ENCODE data around the gene MTSS2.
A peak's percentile ranks its signal among the peaks of the same experiment; 100 is the strongest.

Gene MTSS2

DNA sequence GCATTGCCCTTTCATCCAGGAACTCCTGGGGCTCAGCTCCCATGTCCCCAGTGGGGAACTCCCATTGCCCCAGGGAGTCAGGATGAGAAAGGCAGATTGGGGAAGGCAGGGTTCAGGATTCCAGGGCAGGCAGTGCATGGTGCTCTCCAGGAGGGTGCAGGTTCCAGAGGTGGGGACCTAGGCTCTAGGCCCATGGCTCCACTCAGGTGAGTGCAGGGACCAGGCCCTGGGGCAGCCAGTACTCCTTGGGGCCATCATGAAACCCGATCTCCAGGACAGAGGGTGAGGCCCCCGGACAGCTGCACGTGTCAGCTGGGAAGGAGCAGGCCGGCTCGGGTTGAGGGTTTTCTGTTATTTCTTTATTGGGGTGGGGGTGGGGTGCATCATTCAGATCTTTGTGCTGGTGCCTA lies 1.3 kb upstream of the MTSS2 start (continued):
- TF ChIP-seq, protein P1, sequence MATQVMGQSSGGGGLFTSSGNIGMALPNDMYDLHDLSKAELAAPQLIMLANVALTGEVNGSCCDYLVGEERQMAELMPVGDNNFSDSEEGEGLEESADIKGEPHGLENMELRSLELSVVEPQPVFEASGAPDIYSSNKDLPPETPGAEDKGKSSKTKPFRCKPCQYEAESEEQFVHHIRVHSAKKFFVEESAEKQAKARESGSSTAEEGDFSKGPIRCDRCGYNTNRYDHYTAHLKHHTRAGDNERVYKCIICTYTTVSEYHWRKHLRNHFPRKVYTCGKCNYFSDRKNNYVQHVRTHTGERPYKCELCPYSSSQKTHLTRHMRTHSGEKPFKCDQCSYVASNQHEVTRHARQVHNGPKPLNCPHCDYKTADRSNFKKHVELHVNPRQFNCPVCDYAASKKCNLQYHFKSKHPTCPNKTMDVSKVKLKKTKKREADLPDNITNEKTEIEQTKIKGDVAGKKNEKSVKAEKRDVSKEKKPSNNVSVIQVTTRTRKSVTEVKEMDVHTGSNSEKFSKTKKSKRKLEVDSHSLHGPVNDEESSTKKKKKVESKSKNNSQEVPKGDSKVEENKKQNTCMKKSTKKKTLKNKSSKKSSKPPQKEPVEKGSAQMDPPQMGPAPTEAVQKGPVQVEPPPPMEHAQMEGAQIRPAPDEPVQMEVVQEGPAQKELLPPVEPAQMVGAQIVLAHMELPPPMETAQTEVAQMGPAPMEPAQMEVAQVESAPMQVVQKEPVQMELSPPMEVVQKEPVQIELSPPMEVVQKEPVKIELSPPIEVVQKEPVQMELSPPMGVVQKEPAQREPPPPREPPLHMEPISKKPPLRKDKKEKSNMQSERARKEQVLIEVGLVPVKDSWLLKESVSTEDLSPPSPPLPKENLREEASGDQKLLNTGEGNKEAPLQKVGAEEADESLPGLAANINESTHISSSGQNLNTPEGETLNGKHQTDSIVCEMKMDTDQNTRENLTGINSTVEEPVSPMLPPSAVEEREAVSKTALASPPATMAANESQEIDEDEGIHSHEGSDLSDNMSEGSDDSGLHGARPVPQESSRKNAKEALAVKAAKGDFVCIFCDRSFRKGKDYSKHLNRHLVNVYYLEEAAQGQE (tag by site-specific recombination; IDR thresholded peaks at IDR 0.05): no peak
- TF ChIP-seq ZBTB20 (tag by site-specific recombination; IDR thresholded peaks at IDR 0.05) (peak; percentile 44; the same call in 1 of the 2 replicates), ZNF792 (tag by site-specific recombination; IDR thresholded peaks at IDR 0.05) (no peak), MYNN (tag by site-specific recombination; IDR thresholded peaks at IDR 0.05; ENCODE audit: borderline replicate concordance) (no peak)

DNA sequence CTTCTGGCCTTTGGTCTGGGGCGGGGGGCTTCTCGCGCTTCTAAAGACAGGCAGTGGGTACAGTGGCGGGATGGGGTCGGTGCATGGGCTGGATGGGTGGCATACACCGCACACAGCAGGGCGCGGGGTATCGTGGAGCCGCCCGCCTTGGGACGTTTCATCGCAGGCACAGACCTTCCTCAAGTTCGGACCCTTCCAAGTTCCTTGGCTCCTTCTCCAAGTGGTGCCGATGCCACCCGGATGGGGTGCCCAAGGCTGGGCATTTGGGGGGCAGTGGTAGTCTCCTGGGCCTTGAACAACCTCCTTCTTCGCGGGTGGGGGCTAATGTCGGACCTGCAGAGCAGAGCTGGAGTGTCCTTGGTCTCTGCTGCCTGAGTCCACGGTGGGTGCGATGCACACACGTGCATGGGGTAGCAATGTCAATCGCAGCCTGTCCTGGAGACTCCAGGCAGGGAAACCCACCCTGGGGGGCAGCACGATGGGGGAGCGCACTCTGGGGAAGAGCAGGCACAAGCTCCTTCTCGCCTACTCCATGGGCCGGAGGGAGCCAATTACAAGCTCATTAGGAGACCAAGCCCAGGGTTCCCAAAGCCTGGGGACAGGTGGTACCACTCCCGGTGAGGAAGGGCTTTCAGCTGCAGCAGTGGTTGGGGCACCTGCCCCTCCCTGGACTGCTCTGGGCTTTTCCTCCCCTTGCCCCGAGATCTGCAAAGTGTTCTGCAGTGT lies 686 bp upstream of the MTSS2 start:
- H3K4me3 ChIP-seq (ENCODE audit: low read depth, low read length): peak overlapping the region; percentile 58
- no peaks in the 10 kb centered on the region for H3K9me3 ChIP-seq (ENCODE audit: control insufficient read depth, insufficient read depth, low read depth, low read length)
- CTCF ChIA-PET: interaction anchor here (0.7 to 1.4 kb wide), 2 partner anchors 85 to 155 kb away, joined by 3 to 6 read pairs; no protein-coding TSS in a partner anchor
- peaks cover 0 to 14% of the 10 kb centered on the region in 2 experiments; a peak in 1 of 3 replicates for H3K36me3 ChIP-seq (ENCODE audit: control insufficient read depth in 2 of 2, insufficient read depth in 1 of 2, low read length in 2 of 2)
- POLR2A ChIA-PET: interaction anchor here (0.6 to 1.0 kb wide), 2 partner anchors 29 to 100 kb away, joined by 3 read pairs; no protein-coding TSS in a partner anchor
- no peak overlapping the region for H3K27ac ChIP-seq (ENCODE audit: extremely low read depth, low read depth, low read length)
- peaks cover 13% of the 10 kb centered on the region for H3K4me1 ChIP-seq (ENCODE audit: control insufficient read depth, insufficient read depth, low read length)
- TF ChIP-seq PRDM1 (tag by site-specific recombination; IDR thresholded peaks at IDR 0.05) (no peak), SP3 (tag by site-specific recombination; IDR thresholded peaks at IDR 0.05) (0 out of 2 replicates have a peak, but pooled peaks have one; percentile 0), ZNF2 (tag by site-specific recombination; IDR thresholded peaks at IDR 0.05) (no peak), ZNF133 (tag by site-specific recombination; IDR thresholded peaks at IDR 0.05) (no peak), KLF8 (tag by site-specific recombination; IDR thresholded peaks at IDR 0.05) (peak; percentile 12; the same call in 1 of the 2 replicates), GLIS1 (tag by site-specific recombination; IDR thresholded peaks at IDR 0.05) (peak; percentile 92), ZBTB21 (tag by site-specific recombination; IDR thresholded peaks at IDR 0.05) (no peak), ZXDB (tag by site-specific recombination; IDR thresholded peaks at IDR 0.05) (no peak), TCF7L2 (IDR thresholded peaks at IDR 0.05; ENCODE audit: borderline replicate concordance, low read depth, low read length) (0 out of 2 replicates have a peak, but pooled peaks have one; percentile 9), ZNF266 (tag by site-specific recombination; IDR thresholded peaks at IDR 0.05; ENCODE audit: low read depth) (no peak), SCRT2 (tag by site-specific recombination; IDR thresholded peaks at IDR 0.05) (no peak), GLIS2 (tag by site-specific recombination; IDR thresholded peaks at IDR 0.05) (peak; percentile 62), ZSCAN16 (tag by site-specific recombination; IDR thresholded peaks at IDR 0.05) (no peak), ZBTB8A (tag by site-specific recombination; IDR thresholded peaks at IDR 0.05) (peak; percentile 33; the same call in 1 of the 2 replicates), ZNF433 (tag by site-specific recombination; IDR thresholded peaks at IDR 0.05; ENCODE audit: low read depth) (no peak)
- TF ChIP-seq, protein P2, sequence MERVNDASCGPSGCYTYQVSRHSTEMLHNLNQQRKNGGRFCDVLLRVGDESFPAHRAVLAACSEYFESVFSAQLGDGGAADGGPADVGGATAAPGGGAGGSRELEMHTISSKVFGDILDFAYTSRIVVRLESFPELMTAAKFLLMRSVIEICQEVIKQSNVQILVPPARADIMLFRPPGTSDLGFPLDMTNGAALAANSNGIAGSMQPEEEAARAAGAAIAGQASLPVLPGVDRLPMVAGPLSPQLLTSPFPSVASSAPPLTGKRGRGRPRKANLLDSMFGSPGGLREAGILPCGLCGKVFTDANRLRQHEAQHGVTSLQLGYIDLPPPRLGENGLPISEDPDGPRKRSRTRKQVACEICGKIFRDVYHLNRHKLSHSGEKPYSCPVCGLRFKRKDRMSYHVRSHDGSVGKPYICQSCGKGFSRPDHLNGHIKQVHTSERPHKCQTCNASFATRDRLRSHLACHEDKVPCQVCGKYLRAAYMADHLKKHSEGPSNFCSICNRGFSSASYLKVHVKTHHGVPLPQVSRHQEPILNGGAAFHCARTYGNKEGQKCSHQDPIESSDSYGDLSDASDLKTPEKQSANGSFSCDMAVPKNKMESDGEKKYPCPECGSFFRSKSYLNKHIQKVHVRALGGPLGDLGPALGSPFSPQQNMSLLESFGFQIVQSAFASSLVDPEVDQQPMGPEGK (tag by site-specific recombination; IDR thresholded peaks at IDR 0.05): 0 out of 2 replicates have a peak, but pooled peaks have one; percentile 47
- TF ChIP-seq, protein P3, sequence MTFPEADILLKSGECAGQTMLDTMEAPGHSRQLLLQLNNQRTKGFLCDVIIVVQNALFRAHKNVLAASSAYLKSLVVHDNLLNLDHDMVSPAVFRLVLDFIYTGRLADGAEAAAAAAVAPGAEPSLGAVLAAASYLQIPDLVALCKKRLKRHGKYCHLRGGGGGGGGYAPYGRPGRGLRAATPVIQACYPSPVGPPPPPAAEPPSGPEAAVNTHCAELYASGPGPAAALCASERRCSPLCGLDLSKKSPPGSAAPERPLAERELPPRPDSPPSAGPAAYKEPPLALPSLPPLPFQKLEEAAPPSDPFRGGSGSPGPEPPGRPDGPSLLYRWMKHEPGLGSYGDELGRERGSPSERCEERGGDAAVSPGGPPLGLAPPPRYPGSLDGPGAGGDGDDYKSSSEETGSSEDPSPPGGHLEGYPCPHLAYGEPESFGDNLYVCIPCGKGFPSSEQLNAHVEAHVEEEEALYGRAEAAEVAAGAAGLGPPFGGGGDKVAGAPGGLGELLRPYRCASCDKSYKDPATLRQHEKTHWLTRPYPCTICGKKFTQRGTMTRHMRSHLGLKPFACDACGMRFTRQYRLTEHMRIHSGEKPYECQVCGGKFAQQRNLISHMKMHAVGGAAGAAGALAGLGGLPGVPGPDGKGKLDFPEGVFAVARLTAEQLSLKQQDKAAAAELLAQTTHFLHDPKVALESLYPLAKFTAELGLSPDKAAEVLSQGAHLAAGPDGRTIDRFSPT (tag by site-specific recombination; IDR thresholded peaks at IDR 0.05): peak; percentile 63
- TF ChIP-seq, protein P4, sequence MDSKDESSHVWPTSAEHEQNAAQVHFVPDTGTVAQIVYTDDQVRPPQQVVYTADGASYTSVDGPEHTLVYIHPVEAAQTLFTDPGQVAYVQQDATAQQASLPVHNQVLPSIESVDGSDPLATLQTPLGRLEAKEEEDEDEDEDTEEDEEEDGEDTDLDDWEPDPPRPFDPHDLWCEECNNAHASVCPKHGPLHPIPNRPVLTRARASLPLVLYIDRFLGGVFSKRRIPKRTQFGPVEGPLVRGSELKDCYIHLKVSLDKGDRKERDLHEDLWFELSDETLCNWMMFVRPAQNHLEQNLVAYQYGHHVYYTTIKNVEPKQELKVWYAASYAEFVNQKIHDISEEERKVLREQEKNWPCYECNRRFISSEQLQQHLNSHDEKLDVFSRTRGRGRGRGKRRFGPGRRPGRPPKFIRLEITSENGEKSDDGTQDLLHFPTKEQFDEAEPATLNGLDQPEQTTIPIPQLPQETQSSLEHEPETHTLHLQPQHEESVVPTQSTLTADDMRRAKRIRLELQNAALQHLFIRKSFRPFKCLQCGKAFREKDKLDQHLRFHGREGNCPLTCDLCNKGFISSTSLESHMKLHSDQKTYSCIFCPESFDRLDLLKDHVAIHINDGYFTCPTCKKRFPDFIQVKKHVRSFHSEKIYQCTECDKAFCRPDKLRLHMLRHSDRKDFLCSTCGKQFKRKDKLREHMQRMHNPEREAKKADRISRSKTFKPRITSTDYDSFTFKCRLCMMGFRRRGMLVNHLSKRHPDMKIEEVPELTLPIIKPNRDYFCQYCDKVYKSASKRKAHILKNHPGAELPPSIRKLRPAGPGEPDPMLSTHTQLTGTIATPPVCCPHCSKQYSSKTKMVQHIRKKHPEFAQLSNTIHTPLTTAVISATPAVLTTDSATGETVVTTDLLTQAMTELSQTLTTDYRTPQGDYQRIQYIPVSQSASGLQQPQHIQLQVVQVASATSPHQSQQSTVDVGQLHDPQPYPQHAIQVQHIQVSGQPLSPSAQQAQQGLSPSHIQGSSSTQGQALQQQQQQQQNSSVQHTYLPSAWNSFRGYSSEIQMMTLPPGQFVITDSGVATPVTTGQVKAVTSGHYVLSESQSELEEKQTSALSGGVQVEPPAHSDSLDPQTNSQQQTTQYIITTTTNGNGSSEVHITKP (tag by site-specific recombination; IDR thresholded peaks at IDR 0.05): no peak
